Measurements from ENCODE around the gene FRMPD2.

DNA sequence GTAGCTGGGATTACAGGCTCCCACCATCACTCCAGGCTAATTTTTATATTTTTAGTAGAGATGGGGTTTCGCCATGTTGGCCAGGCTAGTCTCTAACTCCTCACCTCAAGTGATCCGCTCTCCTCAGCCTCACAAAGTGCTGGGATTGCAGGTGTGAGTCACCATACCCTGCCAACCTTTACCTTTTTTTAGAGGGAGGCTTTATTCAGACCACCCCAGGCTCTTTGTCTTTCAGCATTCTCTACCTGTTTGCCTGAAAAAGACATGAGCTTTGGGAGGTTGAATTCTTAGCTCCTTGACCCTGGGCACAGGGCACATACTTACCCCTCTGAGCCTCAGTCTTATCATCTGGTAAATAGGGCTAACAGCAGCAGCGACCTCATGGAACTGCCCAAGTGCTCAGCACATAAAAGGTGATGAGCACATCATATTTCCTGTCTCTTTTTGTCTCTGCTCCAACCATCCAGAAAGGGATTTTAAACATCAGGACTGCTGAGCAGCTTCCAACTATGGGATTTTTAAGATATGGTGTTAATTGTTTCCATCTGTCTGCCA is 17.0 kb downstream of the FRMPD2 start:
- TF ChIP-seq CTCF (IDR thresholded peaks at IDR 0.05; ENCODE audit: borderline replicate concordance, extremely low read depth, low read length, poor library complexity, severe bottlenecking) (no peak), EZH2 (IDR thresholded peaks at IDR 0.05; ENCODE audit: borderline replicate concordance, low read depth, low read length, severe bottlenecking) (no peak)

Data from DND-41 (cell line).